ENCODE data around the gene RIC8A.
"Not testable (repeated sequence)": the region's sequence is repeated elsewhere in the genome, so short reads cannot be mapped to it uniquely, and the experiment has no call there.

Gene RIC8A

DNA sequence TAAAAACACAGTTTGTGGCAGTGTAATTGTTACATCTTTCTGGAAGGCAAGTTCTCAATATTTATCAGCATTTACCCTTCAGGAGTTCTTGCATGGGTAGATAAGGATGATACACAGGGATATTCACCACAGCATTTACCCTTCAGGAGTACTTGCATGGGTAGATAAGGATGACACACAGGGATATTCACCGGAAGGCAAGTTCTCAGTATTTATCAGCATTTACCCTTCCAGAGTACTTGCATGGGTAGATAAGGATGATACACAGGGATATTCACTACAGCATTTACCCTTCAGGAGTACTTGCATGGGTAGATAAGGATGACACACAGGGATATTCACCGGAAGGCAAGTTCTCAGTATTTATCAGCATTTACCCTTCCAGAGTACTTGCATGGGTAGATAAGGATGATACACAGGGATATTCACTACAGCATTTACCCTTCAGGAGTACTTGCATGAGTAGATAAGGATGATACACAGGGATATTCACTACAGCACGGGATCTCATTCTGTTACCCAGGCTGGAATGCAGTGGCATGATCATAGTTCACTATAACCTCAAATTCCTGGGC is 13.2 kb downstream of the RIC8A start:
- FAIRE-seq: not testable (repeated sequence)

GRCh38 chr11:221539-221938 is 14.0 kb downstream of the RIC8A start:
- FAIRE-seq: no peak

DNA sequence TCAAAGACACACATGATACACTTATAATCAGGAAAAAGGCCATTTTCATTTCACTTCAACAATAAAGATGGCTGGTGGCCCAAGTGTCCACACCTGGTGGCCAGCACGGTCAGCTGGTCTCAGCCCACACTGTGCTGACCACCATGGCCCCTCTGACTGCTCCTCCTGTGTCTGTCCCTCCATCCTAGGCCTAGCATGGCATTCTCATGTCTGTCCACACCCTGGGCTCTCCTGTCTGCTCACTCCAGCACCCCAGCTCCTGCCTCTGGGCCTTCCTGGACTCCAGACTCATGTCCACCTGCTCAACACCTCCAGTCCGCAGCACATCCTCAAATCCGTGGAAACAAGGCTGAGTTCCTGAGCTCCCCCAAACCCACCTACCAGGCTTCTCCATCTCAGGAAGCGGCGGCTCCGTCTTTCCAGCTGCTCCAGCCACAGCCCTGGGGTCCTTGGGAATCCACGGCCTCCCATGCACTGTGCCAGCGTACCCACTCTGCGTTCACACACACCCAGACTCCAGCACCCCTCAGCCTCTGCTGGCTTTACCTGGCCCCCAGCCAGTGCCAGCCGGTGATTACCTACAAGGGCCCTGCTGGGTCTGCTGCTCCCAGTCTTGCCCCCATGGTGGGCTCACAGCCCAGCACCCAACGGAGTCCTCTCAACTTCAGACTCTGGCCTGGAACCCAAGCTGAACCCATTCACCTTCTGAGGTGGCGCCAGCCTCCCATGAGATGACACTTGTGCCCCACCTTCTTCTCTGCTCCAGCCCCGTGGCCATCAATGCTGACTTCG is 14.7 kb downstream of the RIC8A start:
- no peak for FAIRE-seq

DNA sequence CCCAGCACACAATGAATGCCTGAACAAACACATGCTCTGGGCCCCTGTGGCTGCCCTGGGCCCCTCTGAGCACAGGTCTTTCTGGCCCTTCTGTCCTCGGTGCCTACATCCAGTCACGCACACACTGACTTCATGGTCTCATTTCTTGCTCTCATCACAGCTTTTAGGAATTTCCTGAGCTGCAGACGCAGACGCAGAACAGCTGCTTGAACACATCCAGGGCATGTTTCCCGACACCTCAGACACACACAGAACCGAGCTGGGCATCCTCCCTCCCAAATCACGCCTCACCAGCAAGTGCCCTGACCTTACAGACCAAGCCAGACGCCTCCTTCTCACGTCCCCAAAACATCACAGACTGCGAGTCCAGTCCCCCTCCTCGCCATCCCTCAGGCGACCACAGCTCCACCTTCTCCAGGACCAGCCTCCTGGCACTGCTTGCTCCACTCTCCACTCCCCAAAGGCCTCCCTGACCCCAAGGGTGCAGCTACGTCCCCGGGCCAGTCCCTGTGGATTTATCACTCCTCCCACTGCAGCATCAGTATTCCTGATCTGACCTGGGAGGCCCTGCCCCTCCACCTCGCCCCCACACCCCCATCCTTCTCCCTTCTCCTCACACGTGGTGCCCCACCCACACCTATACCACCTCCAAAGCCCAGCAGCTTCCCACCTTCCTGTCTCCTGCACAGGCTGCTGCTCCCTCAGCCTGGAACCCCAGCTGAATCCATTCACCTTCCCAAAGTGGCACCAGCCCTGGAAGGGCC is 15.7 kb downstream of the RIC8A start:
- no peak for FAIRE-seq

DNA sequence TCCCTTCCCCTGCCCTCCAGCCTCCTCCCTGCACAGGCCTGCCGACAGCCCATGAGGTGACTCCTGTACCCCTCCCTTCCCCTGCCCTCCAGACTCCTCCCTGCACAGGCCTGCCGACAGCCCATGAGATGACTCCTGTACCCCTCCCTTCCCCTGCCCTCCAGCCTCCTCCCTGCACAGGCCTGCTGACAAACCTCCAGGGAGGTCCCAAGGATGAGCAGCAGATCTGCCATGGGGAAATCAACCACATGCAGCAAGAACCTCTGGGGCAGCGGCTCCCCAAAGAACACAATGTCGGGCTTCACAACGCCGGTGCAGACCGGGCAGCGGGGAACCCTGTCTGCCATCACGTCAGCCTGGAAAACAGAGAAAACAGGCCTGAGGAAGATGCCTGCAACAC is 16.4 kb downstream of the RIC8A start:
- no peak for FAIRE-seq

GRCh38 chr11:224424-224823 is 16.9 kb downstream of the RIC8A start:
- no peak for FAIRE-seq

DNA sequence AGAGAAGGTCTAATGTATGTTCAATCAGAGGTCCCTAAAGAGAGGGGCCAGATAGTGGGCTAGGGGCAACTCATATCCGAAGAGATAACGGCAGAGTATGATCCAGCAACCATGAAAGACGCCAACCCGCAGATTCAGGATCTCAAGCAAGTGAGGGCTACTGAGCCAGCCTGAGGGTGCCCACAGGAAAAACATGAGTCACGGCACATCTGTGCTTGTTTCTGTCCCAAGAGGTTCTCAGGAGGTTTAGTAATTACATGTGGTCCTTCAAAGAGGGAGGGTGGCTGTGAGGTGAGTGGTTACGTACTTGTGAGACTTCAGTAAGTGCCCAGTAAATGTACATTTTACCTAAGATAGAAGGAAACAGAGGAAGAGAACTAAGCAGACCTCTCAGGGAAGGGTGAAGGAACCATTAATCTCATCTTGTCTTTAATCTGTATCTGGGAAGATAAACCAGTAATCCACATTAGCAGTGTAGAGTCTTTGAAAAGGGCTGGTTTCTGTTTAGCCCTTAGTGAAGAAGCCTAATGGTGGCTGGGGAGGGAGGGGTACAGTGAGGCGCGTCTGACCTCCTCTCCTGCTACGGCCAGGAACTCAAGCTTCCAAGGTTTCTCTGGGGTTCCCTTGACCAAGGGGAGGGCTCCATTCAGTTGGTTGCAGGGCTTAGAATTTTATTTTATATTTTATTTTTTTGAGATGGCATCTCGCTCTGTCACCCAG is 18.4 kb downstream of the RIC8A start:
- FAIRE-seq: no peak

DNA sequence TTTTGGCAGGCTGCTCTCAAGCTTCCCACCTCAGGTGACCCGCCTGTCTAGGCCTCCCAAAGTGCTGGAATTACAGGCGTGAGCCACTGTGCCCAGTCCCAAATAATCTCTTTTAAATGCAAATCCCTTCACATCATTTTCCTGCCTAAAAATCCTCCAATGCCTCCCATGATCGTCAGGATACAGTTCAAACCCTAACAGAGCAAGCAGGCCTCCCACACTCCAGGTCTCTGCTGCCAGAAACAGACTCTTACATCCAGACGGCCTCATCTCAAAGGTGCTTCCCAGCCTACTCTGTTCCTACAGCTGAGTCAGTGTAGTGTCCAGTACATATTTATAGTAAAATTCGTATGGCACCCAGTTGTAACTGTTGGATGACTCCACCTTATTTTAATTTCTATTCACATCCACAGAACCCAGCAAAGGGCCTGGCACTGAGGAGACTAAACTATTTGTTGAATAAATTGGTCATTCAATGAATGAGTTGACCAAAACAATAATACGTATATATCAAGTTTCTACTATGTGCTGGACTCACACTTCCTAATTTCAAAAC is 20.4 kb downstream of the RIC8A start:
- FAIRE-seq: no peak

GRCh38 chr11:230431-230830 is 22.9 kb downstream of the RIC8A start:
- no peak for FAIRE-seq

DNA sequence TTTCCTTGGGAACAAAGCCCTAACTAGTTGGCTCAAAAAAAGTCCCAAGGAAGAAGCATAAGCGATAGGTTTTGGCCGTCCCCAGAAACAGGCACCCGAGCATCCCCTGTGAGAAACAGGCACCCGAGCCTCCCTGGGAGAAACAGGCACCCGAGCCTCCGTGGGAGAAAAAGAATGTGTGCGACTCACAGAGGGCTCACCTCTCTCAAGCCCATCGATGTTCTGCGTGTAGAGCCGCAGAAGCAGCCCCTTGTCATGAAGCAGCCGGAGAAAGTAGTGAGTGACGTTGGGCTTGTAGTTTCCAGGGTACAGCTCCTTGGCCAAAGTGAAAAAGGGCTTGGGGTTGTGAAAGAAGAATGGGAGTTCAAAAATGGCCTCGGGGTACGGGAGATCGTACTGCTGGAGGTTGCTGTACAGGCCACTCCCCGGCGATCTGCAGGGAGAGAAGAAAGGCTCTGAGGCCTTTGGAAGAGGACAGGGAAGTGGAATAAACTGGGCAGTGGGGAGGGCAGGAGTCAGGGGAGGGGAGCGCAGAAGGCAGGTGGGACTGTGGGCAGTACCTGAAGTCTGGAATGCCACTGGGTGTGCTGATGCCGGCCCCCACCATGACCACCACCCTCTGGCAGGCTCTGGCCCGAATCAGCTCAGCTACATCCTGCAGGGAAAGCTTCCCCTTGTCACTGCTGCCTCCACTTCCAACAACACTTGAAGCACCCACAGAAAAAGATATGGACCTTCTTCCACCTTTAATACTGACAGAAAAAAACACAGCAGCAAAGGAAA is 25.5 kb downstream of the RIC8A start:
- no peak for FAIRE-seq

DNA sequence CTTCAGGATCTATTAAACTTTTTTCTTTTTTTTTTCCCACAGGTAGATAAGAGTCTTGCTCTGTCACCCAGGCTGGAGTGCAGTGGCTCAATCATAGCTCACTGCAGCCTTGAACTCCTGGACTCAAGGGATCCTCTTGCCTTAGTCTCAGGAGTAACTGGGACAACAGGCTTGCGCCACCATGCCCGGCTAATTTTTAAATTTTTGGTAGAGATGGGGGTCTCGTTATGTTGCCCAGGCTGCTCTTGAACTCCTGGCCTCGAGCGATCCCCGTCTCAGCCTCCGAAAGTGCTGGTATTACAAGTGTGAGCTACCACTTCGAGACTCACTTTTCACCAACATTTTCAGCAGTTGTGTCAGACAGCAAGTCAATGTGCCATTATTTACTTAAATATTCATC is 27.7 kb downstream of the RIC8A start:
- no peak for FAIRE-seq

DNA sequence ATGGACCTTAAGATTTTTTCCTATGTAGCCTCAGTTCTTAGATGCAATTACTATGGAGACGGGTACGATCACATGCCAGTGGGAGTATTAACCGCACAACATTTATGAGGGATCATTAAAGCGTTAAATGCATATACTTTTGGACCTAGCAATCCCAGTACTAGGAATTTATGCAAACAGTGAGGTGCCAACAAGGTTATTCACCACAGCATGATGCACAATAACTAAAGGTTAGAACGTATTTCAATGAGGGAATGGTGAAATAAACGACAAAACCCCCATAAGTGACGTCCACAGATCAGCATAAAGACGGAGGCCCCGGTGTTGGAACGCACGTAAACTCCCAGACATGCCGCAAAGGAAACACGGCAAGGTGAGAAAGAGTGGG is 28.1 kb downstream of the RIC8A start:
- no peak for FAIRE-seq

DNA sequence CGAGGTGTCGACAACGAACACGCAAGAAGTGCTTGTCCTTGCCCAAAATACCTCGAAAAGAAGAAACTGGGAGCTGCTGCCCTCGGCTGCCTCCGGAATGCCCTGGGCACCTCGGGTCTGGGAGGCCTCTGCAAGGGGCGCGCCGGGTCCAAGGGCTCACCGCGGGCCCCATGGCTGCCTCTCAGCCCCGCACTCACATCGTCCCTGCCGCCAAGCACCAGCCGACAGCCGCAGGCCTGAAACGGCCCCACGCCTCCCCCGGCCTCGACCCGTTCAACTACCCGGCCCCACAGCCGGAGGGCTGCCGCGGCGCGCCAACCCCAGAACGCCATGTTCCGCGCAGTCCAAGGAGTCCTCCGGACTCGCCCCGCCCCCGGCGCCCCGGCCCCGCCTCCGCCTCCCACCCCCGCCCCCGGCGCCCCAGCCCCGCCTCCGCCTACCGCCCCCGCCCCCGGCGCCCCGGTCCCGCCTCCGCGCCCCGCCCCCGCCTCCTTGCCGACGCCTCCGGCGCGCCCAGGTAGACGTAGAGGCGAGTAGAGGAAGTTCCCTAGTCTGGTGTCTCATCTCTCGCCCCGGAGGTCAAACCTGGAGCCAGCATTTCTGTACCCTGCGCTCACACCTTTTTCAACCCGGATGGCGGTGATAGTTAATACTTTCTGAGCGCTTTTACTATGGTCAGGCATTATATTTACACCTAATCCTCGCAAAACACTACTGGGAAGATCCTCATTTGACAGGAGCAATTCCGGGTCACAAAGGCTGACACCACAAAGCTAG is 28.7 kb downstream of the RIC8A start, which contains the start of gene SIRT3:
Gene SIRT3 (minus strand): TSS at position 346 of the 777 bp plus-strand sequence. CDS start 14 bp downstream, at position 332.
- FAIRE-seq: no peak

DNA sequence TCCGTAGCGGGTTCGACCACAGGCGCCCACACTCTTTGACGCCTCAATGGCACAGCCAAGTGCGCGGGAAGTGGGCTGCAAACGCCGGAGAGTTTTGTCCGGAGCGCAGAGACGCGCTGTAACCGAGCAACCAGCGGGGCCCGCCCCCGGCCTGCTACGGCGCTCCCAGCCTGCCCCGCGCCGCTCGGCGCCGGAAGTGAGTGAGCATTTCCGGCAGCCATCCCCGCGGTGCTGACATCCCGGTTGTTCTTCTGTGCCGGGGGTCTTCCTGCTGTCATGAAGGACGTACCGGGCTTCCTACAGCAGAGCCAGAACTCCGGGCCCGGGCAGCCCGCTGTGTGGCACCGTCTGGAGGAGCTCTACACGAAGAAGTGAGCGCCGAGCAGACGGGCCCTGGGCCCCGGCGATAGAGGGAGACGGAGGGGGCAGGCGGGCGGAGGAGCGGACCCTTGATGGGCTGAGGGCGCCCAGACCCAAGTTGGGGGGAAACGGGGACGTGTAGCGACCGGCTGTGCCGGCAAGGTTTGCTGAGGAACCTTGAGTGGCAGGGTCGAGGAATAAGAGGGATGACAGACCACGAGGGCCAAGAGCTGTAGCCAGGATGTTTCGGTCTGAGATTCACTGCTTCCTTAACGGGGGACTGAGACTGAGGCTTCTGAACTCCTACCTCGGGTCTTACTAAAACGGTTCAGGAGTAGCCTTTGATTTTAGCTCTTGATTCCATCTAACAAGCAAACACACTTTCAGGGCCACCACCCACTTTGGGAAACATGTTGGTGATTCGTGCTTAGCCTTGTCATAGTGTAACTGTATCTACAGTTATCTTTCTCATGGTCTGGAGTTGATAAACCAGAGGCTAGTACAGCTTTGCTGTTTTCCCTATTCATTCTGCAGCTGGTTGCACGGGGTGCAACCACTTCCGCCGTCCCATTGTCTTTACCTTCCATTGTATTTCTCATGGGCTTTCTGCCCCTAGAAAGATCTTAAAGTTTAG is 29.6 kb downstream of the RIC8A start, which contains the start of gene PSMD13:
Gene PSMD13 (plus strand): TSS at position 203 of the 994 bp plus-strand sequence. CDS start 74 bp downstream, at position 277.
- FAIRE-seq: no peak

DNA sequence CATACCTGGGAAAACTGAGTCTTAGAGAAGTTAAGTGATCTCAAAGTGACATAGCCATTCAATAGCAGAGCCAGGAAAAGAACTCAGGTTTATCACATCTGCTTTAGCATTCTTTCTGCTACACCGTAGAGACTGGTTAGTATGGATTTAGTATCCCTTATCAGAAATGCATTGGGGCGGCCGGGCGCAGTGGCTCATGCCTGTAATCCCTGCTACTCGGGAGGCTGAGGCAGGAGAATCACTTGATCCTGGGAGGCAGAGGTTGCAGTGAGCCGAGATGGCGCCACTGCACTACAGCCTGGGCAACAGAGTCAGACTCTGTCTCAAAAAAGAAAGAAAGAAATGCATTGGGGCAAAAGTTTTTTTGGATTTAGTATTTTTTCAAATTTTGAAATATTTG is 30.8 kb downstream of the RIC8A start:
- not testable (repeated sequence) for FAIRE-seq

DNA sequence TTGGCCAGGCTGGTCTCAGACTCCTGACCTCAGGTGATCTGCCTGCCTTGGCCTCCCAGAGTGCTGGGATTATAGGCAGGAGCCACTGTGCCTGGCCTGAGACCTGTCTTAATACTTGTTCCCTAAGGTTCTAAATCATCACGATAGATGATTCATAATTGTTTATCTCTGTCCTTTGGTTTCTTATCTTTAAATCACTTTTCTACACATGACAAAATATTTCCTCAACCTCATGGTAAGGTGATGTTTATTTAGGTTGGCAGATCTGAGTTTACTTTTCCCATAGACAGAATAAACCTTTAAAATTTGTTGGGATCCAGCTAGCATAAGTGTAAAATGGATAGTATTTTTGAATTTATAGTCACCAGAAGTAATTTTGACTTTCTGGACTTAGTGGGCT is 32.8 kb downstream of the RIC8A start:
- no peak for FAIRE-seq

- FAIRE-seq: no peak
Observed at GRCh38 chr11:241634-242033, 34.1 kb downstream of the RIC8A start.

DNA sequence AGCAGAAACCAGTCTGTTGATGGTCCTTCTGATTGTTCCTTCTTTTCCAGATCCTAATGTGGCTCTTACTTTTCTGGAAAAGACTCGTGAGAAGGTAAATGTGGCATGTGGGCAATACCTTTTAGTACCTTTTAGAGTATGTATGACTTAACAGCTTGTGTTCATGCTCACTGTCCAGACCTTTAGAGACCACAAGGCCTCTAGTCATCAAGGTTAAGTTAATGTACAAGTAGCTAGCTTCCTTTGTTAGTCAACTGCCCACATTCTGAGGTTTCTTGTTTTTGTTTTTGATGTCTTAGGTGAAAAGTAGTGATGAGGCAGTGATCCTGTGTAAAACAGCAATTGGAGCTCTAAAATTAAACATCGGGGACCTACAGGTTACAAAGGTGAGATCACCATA is 36.9 kb downstream of the RIC8A start:
- FAIRE-seq: no peak

DNA sequence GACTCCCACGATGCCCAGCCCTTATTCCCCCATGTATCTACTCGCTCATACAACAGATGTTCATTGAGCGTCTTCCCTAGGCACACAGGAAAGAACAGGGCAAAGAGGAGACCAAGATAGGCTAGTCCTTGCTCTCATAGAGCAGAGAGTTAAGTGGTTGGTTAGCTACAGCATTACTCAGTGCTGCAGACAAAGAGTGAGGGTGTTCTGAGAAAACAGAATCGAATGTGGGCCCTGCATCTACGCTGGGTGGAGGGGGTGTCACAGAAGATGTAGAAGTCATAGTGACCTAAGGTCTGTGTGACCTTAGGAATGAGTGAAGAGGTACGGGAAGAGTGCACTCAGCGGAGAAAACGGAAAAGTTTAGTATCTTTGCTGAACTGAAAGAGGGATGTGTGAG is 41.6 kb downstream of the RIC8A start:
- FAIRE-seq: no peak

- no peak for FAIRE-seq
Observed at GRCh38 chr11:250274-250673, 42.8 kb downstream of the RIC8A start.
